Ishikawa (cell line): ENCODE measurements around the gene TRPM3.

Experiments
- CREB1 ChIP-seq: IDR thresholded peaks from 2 replicates; pipeline ENCODE4 v1.6.1; 2012; ENCODE audit warnings: low read depth
- EGR1 ChIP-seq: IDR thresholded peaks from 2 replicates; pipeline ENCODE4 v1.6.1; 2012
- EP300 ChIP-seq: IDR thresholded peaks from 2 replicates; pipeline ENCODE4 v1.6.1; 2012; ENCODE audit warnings: borderline replicate concordance
- MAX ChIP-seq: IDR thresholded peaks from 2 replicates; pipeline ENCODE4 v1.6.1; 2012
- RAD21 ChIP-seq: IDR thresholded peaks from 2 replicates; pipeline ENCODE4 v1.6.1; 2012; ENCODE audit warnings: low read depth
- TCF12 ChIP-seq: IDR thresholded peaks from 2 replicates; pipeline ENCODE4 v1.6.1; 2012; ENCODE audit warnings: low read depth
- TEAD4 ChIP-seq: IDR thresholded peaks from 2 replicates; pipeline ENCODE4 v1.6.1; 2012
- ZBTB7A ChIP-seq: IDR thresholded peaks from 2 replicates; pipeline ENCODE4 v1.6.1; 2012; ENCODE audit warnings: low read depth

GRCh38 chr9:70531311-70531710 is 590.1 kb downstream of the TRPM3 start:
- TF ChIP-seq ZBTB7A (no peak), EP300 (no peak), MAX (no peak), TEAD4 (no peak), CREB1 (no peak), RAD21 (no peak), TCF12 (no peak), EGR1 (no peak)
